ENCODE measurements around the gene ZDHHC14.

The ZDHHC14 gene

DNA sequence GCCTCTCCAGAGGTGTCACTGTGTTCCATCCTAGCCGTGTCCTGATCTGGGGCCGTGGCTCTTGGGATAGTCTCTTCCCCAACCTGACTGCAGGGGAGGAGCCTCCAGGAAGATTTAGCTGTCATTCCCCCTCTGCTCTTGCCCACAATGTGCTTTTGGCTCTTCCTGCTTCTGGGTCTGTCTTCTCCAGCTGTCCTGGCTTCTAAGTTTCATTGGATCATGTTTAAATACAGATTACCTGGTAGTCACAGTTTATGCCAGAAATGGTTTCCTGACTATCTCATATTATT lies 139.1 kb downstream of the ZDHHC14 start:
- DNase-seq: no peak

DNA sequence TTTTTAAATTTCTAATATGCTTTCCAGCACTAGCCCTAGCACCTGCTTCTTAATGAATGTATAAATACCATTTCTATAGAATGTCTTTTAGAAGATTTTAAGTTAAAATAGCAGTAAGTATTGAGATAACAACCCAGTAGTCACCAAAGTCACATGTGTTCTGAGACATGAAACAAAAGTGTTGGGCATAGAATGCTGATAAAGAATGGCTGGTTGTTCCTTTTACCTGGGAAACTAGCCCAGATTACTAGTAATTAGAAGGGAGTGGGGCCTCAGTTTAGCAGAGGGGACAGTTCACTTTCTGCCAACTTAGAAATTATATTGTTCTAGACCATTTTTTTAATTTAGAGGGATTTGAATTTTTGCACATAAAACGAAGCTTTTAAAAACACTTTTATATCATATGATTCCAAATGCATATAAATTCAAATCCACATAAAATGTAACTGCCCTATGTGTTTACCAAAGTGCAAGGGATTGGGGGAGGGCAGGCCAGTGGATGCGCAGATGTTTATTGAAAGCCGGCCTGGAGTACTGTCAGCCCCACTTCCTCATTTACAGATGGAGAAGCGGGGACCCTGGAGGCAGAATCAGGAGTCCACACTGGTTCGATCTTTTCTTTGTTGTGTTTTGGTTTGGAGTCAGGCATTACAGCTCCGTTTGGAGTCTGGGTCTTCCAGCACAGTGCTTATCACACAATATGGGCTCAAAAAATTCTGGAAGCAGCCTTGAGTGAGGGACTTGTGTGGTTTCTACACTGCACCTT lies 139.8 kb downstream of the ZDHHC14 start:
- no peak for DNase-seq

DNA sequence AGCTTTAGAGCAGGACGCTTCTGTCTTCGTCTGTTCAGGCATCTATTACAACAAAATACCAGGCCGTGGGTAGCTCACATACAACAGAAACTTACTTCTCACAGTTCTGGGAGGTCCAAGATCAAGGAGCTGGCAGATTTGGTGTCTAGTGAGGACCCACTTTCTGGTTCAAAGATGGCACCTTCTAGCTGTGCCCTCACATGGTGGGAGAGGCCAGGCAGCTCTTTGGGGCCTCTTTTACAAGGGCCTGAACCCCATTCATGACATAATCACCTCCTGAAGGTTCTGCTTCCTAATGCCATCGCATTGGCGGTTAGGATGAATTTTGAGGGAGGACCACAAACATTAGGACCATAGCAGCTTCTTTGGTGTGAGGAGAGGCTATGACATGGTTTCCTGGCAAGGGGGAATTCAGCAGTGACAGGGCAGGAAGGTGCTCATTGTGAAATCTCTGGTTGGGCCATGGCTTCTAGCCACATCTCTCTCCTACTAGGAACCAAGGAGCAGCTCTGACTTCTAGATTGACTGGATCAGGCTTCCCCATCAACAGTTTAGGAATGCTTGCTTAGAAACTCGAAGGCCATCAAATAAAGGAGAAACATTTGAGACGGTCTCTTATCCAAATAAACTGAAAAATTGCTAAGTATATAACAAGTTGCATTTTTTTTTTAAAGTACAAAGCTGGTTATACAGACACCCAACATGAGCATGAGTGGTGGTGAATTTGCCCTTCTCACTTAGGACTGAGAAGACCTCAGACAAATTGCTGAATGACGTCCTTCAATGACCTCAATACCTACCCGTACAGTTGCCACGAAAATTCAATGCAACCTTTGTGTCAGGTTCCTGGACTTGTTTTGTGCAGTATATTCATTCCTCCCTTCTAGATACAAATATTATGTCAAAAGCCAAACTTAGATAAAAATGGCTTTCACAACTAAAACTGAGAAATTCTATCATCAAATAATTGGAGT lies 140.7 kb downstream of the ZDHHC14 start:
- DNase-seq: no peak

DNA sequence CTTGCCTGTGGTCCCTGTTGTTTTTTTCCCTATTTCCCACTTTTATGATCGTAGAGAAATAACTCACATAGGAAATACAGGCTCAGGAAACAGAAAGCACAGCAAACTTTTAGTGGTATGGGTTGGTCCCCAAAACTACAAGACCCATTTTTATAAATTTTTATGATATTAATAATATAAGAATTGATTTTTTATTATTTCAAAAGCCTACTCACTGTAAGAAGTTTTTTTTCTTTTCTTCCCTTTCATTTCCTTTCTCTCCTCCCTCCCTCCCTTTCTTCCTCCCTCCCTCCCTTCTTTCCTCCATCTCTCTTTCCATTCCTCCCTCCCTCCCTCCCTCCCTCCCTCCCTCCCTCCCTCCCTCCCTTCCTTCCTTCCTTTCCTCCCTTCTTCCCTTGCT lies 141.5 kb downstream of the ZDHHC14 start:
- DNase-seq: no peak

DNA sequence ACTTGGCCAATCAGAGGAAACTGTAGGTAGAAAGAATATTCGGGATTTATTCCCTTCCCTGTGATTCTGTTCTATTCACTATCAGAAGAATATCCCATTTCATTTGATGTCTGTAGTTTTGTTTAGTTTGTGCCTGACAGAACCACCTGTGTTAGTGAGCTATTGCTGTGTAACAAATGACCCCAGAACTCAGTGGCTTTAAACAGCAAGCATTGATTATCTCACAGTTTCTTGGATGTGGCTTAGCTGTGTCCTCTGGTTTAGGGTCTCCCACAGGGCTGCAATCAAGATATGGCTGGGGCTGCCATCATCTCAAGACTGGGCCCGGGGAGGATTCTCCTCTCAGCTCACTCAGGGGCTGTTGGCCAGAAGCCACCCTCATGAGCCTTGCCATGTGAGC lies 143.7 kb downstream of the ZDHHC14 start:
- DNase-seq: no peak

DNA sequence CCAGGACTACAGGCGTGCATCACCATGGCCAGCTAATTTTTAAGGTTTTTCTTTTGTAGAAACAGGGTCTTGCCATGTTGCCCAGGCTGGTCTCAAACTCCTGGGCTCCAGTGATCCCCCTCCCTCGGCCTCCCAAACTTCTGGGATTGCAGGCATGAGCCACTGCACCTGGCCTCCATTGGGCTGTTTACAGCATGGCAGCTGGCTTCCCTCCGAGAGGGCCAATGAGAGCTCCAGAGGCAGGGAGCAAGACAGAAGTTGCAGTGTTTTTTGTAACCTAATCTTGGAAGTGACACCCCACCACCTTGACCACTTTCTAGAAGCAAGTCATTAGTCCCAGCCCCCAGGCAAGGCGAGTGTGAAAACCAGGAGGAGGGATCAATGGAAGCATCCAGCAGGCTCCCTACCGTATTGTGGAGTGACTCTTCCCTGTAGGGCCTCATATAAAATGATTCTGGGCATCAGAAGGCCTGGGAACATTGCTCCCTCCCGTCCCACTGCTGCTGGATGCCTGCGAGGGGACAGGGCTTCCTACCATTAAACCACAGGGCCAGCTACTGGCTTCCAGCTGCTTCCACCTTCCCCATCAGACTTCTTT lies 144.4 kb downstream of the ZDHHC14 start:
- no peak for DNase-seq

DNA sequence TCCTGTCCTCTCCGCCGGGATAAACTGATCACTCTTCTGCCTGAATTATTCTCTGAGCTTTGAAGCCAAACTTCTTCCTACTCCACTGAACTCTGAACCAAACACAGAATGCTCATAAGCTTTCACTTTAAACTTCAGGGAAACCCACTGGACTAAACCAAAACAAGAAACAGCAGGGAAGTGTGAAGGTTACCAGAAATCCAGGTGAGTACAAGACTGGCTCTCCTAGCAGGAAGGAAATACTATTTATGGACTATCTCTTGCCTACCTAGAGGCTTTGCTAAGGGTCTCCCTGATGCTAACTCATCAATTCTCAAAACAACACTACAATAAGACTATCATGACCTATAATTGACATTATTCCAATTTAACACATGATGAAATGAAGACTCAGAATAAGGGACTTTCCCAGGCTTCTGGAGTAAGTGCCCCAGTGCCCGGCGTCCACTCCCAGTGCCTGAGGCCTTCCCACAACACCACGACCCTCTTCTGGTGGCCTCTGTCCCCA lies 145.0 kb downstream of the ZDHHC14 start:
- no peak for DNase-seq

DNA sequence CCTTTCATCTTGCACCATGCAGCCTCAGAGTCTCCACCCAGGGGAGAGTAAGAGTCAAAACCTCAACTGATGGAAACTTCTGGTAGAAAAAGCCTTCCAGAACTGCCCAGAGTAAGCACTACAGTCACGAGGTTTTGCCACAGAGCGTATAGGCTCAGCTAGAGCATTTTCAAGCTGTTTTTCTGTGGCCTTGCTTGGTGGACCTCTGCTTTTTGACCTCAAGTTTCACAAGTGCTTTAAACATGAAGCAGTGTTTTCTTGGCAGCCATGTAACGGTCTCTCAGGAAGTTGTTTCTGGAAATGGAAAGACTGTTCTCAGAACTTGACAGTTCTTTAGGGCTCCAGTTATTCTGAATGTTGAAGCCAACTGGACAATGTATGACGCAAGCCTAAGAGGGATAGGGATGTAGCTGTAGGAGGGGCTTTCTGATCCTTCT lies 146.5 kb downstream of the ZDHHC14 start:
- no peak for DNase-seq

DNA sequence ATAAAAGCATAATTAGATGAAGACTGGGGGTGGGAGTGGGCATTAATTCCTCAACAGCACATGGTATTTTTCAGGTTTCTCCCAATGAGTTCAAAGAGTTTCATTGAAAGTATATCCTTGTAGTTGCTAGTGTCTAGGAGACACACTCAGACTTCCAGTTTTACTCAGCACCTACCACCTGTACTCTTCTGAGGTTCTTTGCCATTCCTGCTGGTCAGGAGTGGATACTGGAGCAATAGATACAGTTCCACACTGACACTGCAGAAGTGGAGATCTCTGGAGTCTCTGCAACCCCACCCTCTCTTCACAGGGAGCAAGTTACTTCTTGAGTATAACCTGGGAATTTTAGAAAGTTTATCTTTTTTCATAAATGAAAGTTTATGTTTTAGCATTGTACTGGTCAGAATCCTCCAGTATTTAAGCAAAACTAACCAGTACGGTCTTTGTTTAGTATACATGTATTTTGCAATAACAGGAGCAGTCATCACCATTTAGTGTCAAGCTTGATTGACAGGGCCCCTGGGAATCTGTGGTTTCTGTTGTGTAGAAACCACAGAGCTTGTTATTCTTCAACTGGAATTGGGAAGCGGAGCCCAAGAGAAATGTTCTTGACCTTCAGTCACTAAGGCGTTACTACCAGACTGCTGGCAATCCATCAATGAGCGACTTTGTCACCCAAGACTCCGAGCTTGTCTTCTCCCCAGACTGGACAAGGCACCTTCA lies 148.1 kb downstream of the ZDHHC14 start:
- no peak for DNase-seq

DNA sequence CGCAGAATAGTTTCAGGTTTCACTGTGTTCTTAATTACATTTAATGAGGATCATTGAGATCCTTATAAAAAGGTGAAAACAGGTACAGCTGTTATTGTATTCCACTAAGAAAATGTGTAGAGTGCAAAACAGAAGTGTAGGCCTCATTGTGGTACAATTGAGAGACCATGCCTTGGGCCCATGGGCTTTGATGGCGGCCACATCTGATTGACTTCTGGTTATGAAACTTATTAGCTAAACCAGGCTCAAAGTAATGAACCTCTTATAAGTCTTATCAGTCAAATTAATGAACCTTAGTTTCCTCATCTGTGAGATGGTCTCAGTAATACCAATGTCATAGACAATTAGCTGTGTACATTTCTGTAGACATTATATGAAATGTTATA lies 148.7 kb downstream of the ZDHHC14 start:
- DNase-seq: no peak

DNA sequence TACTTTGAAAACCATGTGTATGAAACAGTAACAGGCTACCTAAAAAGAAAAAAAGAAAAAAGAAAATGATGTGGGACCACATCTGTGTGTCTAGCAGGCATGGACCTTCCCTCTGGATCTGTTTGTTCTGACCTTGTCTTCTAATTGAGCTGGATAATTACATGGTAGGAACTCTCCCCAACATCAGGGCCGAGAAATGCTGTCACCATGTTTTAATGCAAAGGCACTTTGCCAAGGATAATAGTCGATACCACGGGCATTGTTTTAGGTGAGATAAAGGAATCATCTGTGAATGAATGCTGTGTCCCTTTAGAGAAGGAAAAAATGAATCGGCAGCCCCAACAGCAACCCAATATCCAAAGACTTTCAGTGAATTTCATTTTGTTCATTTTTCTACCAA lies 149.1 kb downstream of the ZDHHC14 start:
- DNase-seq: no peak

DNA sequence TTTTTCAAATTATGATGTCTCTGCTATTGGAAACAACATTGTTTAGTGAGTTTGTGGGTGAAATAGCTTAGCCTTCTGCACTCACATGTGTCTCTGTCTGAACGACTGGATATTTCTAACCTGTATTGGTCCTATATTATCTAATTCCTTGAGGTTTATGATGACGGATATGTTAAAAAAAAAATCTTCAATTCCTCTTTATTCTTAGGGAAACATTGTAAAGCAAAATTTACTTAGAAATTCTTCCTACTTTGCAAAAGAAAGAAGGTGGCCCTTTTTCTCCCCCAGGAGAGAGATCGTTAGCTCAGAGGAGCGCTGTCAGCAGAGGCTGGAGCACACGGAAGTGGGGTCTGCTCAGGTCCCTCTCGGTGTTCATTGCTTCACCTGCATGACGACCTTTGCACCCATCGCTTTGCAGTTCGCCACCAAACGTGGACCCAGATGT lies 149.8 kb downstream of the ZDHHC14 start:
- no peak for DNase-seq

DNA sequence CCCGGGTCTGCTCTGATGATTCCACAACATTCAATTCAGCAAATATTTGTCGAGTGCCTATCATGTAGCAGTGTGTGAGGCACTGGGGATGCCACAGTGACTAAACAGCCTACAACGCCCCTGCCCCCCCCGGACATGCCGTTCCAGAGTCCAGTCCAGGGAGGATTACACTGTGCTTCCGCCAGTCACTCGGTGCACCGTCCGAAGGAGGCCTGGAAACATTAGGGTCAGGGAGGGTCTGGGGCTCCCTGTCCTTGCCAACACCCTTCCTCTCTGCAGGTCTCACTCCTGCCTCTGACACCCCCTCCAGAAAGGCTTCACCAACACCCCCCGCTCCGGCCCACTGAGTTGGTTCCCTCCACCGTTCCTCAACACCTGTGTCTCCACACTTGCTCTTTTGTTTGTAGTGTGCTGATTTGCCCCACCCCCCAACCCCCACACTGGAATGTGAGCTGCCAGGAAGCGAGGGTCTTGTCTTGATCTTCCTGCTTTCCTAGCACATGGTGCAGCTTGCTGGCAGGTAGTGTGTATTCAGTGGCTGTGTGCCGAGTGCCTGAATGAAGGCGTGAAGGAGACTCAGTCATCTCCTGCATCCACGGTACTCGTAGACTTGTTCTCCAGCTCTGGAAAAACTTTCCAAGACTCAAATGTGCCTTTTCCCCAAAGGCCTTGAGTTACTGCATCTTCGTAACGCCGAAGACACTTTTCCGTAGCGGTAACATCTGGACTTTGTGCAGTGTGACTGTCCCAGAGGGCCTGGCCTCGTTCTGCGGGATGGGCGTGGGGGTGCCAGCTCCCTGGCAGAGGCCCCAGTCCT lies 150.4 kb downstream of the ZDHHC14 start:
- no peak for DNase-seq

DNA sequence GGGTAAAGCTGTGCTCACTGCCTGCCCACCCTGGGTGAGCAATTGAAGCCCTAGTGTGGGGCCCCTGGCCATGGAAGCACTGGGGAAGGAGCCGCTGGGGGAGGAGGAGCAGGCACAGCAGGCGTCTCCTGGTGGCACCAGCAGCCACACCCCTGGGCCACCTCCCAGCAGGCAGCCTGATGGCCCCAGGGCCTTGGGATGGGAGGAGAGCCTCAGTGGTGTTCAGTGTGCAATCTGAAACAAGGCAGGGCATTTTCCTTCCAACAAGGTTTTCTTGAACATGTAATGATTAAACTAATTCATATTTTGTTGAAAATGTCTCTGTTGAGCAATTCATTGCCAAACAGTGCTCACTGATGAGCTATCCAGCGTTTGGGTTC lies 151.0 kb downstream of the ZDHHC14 start:
- DNase-seq: no peak

DNA sequence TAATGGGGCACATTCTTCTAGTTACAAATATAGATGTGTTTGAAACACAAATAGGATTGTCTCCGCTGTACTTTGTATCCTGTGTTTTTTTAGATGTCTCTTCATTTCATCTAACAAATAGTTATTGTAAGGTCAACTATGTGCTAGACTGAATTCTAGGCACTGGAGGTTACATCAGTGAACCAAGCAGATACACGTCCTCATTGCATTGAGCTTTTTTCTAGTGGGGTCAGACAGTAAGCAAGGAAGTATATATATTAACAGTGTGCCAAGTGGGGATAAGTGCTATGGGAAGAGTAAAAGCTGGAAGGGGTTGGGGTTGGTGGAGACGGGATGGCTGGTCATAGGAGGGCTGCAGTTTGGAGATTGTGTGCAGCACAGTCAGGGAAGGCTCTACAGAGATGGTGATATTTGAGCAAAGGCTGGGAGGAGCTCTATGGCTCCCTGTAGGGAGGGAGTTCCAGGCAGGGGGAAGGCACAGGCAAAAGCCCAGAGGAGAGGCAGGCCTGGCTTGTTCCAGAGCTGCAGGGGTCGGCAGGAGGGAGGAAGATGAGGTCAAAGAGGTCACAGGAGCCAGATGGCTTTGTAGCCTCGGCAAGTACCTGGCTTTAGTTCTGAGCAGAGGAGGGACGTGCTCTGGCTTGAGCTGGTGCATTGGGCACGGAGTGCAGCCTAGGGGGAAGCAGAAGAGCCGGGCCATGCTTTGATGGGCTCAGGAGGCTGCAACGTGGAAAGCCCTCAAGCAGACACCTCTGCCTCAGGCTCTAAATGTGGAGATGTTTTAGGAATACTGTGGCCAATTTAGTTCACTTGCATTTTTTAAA lies 152.3 kb downstream of the ZDHHC14 start:
- DNase-seq: no peak

DNA sequence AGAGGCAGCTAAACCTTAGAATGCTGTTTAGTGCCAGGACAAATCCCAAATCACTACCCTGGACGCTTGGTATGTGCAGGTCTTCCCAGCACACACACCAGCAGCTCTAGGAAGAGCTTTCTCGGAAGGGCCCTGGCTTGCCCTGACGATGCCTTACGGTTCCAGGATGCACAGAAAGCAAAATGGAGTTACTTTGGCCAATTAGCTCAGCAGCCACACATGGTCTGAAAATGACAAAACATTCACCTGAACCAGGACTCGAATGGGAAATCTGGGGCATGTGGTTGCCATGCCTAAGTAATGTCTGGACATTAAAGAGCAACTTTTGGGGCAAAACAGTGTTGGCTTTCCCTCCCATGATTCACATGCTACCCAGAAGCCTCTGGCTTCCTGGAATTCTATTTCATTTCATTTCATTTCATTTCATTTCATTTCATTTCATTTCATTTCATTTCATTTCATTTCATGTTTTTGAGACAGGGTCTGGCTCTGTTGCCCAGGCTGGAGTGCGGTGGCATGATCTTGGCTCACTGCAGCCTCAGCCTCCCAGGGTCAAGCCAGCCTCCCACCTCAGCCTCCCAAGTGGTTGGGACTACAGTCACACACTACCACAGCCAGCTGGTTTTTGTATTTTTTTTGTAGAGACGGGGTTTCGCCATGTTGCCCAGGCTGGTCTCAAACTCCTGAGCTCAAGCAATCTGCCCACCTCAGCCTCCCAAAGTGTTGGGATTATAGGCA lies 153.3 kb downstream of the ZDHHC14 start:
- DNase-seq: no peak

DNA sequence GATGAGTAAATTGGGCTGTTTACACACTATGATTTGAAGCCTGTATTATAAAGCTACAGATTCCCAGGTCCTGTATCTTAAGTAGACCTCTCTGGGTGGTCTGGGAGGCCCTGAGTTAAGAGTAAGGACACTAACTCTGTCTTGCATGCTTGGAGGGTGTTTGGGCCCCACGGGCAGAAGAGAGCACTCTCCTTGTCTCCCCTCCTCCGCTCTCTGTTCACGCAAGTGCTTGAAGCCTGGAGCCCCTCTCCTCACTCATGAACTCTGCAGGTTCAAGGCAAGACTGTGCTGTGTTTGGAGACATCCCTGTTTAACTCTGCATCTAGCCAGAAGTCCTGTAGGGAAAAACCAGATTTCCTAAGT lies 154.0 kb downstream of the ZDHHC14 start:
- DNase-seq: no peak

DNA sequence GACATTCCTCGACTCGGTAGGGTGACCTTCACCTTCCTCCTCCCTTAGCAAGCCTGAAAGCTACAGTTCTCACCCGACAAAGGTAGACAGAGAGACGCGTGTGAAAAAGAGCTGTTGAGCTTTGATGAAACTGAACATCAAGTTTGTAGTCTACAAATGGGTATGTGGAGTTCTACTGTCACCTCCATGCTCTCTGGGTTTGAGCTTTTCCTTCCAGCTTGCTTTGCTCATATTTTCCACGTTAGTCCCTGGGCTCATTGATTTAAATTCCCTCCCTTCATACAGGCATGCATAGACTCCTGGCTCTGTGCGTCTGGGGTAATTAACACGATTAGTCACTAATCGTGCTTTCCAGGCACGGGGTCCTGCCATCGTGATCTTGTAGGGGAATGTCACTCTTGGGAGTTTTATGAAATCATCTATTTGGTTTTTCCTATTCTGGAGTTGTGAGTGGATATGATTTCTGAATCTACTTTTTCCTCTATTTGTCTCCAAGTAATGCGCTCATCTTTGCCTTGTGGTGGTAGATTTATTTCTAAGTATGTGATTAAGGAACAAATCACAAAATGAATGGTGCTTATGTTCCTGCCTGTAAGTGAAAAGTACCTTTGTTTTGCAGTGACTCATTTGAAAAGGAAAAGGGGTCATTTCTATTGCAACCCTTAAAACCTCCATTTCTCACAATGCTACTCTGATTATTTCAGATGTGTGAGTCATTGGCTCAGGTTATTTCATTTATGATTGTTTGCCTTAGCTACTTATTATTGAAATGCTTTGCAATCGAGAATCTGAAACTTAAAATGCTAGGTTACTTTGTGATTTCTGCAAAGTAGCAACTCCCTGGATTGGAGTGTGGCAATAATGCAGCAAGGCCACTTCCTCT lies 154.6 kb downstream of the ZDHHC14 start:
- DNase-seq: no peak

DNA sequence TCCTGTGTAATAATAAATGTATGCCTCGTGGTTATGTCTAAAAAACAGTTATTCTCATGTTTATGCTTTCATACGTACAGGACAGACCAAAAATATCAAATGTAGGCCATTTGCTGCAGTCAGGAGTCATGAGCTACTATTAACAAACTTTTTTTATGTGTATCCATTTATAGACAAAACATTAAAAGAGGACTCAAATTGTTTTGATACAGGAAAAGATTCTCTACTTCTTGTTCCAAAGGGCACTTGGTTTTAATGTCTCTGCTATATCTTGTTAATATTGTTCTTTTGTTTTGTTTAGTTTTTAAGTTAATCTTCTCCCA lies 155.2 kb downstream of the ZDHHC14 start:
- no peak for DNase-seq

DNA sequence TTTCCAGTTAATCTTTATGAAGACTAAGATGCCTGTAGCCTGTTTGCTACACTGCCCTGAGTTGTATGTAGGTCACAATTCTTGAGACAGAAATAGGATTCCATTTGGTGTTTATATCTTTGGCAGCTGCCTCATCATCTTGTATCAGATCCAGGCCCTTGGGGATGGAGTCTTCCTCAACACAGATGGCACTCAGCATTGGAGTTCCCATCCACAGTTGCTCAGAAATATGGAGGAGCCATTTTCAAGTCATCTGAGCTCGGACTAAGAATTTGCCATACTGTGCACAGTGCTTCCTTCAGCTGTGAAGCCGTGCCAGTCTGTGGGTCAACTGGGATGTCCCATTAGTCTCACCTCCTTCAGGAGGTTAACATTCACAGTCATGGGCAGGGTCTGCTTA lies 156.6 kb downstream of the ZDHHC14 start:
- DNase-seq: no peak

Measured in SHP77 (cell line).